RWPE2 (cell line): ENCODE results near the gene DYTN.

Experiments used
- ATAC-seq: fragments of 200-7000 bp; cut with Tn5 transposase; 3 replicates; pipeline ENCODE4 v1.9.1; 2021; ENCODE audit warnings: low read depth
- DNase-seq: peaks from one replicate; pipeline ENCODE4 v3.0.0-alpha.2; 2020; ENCODE audit warnings: low spot score
- H3K27ac ChIP-seq: fragments of 450-650 bp; 2 replicates; pipeline ENCODE4 v1.5.1; 2017; ENCODE audit warnings: mild to moderate bottlenecking; ENCODE audit not compliant: poor library complexity, severe bottlenecking
- H3K27me3 ChIP-seq: fragments of 250-450 bp; sonication (Bioruptor Pico); 2 replicates; pipeline ENCODE4 v1.5.1; 2021; ENCODE audit warnings: mild to moderate bottlenecking, moderate library complexity; ENCODE audit not compliant: insufficient read depth, poor library complexity, severe bottlenecking
- H3K36me3 ChIP-seq: fragments of 250-450 bp; sonication (Bioruptor Pico); 2 replicates; pipeline ENCODE4 v1.5.1; 2020; ENCODE audit warnings: low read depth, mild to moderate bottlenecking, moderate library complexity
- H3K4me1 ChIP-seq: fragments of 250-450 bp; sonication (Bioruptor Pico); 2 replicates; pipeline ENCODE4 v1.5.1; 2021; ENCODE audit warnings: mild to moderate bottlenecking, moderate library complexity; ENCODE audit not compliant: insufficient read depth, poor library complexity, severe bottlenecking
- H3K4me3 ChIP-seq: fragments of 250-450 bp; sonication (Bioruptor Pico); 2 replicates; pipeline ENCODE4 v1.5.1; 2021; ENCODE audit warnings: mild to moderate bottlenecking, moderate library complexity; ENCODE audit not compliant: severe bottlenecking
- H3K9me3 ChIP-seq: fragments of 250-450 bp; sonication (Bioruptor Pico); 2 replicates; pipeline ENCODE4 v1.5.1; 2021; ENCODE audit warnings: mild to moderate bottlenecking, moderate library complexity; ENCODE audit not compliant: severe bottlenecking
- TF ChIP-seq, protein P1 (sequence below): fragments of 450-650 bp; IDR thresholded peaks from one replicate; pipeline ENCODE4 v1.5.1; 2017; ENCODE audit warnings: mild to moderate bottlenecking, moderate library complexity; ENCODE audit not compliant: poor library complexity, severe bottlenecking

Gene DYTN

DNA sequence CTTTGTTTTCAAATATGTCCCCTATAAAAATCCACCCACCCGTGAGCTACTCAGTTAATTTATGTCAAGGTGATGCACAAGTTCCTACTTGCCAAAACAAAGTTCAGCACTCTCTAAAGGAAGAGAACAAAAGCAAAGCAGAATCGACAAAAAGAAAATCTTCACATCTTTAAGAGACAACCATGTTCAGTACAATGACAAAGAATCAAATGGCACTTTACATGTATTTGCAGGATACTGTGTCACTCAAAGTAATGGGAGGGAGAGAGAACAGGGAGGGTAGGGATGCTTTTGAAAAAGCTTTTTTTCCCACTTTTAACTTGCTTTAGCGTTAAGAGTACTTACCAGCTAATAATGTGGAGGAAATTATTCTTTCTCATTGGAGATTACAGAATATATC lies 115.0 kb downstream of the DYTN start:
- no peak for ATAC-seq
- DNase-seq, result no peak
- Histone ChIP-seq H3K9me3 (no peaks in the 10 kb centered on the region), H3K36me3 (no peaks in the 10 kb centered on the region), H3K4me1 (no peaks in the 10 kb centered on the region), H3K27ac (no peak overlapping the region), H3K27me3 (peaks cover 3% of the 10 kb centered on the region), H3K4me3 (no peak overlapping the region)
- TF ChIP-seq, protein P1, sequence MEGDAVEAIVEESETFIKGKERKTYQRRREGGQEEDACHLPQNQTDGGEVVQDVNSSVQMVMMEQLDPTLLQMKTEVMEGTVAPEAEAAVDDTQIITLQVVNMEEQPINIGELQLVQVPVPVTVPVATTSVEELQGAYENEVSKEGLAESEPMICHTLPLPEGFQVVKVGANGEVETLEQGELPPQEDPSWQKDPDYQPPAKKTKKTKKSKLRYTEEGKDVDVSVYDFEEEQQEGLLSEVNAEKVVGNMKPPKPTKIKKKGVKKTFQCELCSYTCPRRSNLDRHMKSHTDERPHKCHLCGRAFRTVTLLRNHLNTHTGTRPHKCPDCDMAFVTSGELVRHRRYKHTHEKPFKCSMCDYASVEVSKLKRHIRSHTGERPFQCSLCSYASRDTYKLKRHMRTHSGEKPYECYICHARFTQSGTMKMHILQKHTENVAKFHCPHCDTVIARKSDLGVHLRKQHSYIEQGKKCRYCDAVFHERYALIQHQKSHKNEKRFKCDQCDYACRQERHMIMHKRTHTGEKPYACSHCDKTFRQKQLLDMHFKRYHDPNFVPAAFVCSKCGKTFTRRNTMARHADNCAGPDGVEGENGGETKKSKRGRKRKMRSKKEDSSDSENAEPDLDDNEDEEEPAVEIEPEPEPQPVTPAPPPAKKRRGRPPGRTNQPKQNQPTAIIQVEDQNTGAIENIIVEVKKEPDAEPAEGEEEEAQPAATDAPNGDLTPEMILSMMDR, result no peak
